GM13976 (cell line): Measurements from ENCODE around the gene SCUBE1.

ENCODE experiments used
- DNase-seq: peaks from one replicate; pipeline ENCODE4 v3.0.0; 2012; ENCODE audit warnings: low spot score
- CTCF ChIP-seq: IDR thresholded peaks from 2 replicates; pipeline ENCODE4 v1.5.1; 2012; ENCODE audit warnings: borderline replicate concordance, mild to moderate bottlenecking; ENCODE audit not compliant: insufficient read depth; ENCODE audit errors: extremely low read depth, missing control alignments, control extremely low read depth
- in situ Hi-C: fragments of 300-500 bp; cut with MboI; formaldehyde crosslinking; loops from one replicate; pipeline ENCODE4 v1.12.0; 2022; ENCODE audit warnings: low sequenced_read_pairs, mixed read lengths, inconsistent platforms; ENCODE audit not compliant: unreplicated experiment

The SCUBE1 gene

GRCh38 chr22:43377548-43377895 lies 34.4 kb upstream of the SCUBE1 start:
- in situ Hi-C loops = no loop called here
- TF ChIP-seq CTCF = no peak
- no peak for DNase-seq

GRCh38 chr22:43376765-43377547 lies 33.8 kb upstream of the SCUBE1 start:
- no peak for TF ChIP-seq CTCF
- DNase-seq = no peak

GRCh38 chr22:43375951-43376455 lies 32.8 kb upstream of the SCUBE1 start:
- TF ChIP-seq CTCF = no peak
- in situ Hi-C loops = no loop called here
- no peak for DNase-seq

More at GRCh38 chr22:43376765-43377547, 33.8 kb upstream of the SCUBE1 start:
- in situ Hi-C loops = no loop called here

DNA sequence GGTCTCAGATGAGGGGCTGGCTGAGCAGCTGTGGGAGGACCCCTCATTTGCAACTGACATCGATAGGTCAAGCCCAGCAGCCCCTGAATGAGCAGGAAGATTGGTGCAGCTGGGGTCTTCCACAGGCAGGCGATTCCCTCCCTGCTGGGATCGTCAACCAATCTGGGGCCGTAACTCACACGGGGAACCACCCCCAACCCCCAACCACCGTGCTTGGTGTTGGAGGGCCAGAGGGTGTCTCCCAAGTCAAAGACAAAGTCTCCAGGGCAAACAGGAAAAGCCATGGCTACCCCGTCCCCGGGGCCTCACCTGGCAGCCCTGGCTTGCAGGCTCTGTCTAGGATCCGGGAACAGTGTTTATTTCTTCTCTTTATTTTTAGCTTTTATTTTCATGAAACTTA lies 26.9 kb upstream of the SCUBE1 start:
- in situ Hi-C loops = no loop called here
- TF ChIP-seq CTCF = no peak
- DNase-seq = no peak

- no peak for TF ChIP-seq CTCF
- DNase-seq = no peak
- in situ Hi-C loops = no loop called here
These were observed 22.7 kb upstream of the SCUBE1 start for GRCh38 chr22:43365715-43366440.

GRCh38 chr22:43364169-43364435 lies 20.9 kb upstream of the SCUBE1 start:
- in situ Hi-C loops = no loop called here
- TF ChIP-seq CTCF = no peak
- DNase-seq = no peak
